Cardiac septum (tissue), 1 donor: ENCODE measurements around the gene TRIM65. TPM values are rescaled to one million over a fixed set of nuclear protein-coding genes. Genes with fewer than 3 reads are reported as not detected.

Source experiments
- DNase-seq: peaks from one replicate; pipeline ENCODE4 v3.0.0-alpha.2; 2020; ENCODE audit warnings: low spot score
- intact Hi-C: fragments of 100-400 bp; cut with DNase I; formaldehyde crosslinking; loops from one replicate; pipeline ENCODE4 v1.14.0; 2022
- total RNA-seq: library from RNA; stranded (reverse); fragmentation: NEBNext Ultra II Directional; extraction: Animal tissue kit (Norgen Biotek cat#: 25700); gene quantifications from one replicate; pipeline ENCODE4 v1.2.1, GENCODE V29; 2021
- donor health status: DM: no; HTN: no; CAD: no.

The TRIM65 gene
- total RNA-seq, 1 donor from 2014 or later, result 12.1 TPM

- no peak for DNase-seq
- intact Hi-C loops, result no loop called here
These were observed 22.9 kb upstream of the TRIM65 start for GRCh38 chr17:75919611-75920010.

GRCh38 chr17:75917917-75918445 is 21.2 kb upstream of the TRIM65 start:
- DNase-seq, result no peak
- intact Hi-C loops, result no loop called here

GRCh38 chr17:75917141-75917916 is 20.6 kb upstream of the TRIM65 start:
- intact Hi-C loops, result no loop called here

GRCh38 chr17:75915268-75915667 is 18.5 kb upstream of the TRIM65 start:
- DNase-seq, result no peak
- intact Hi-C loops, result no loop called here

More at GRCh38 chr17:75917141-75917916, 20.6 kb upstream of the TRIM65 start:
- no peak for DNase-seq

- DNase-seq, result no peak
- intact Hi-C loops, result no loop called here
These were observed 18.0 kb upstream of the TRIM65 start for GRCh38 chr17:75914643-75915267.

- intact Hi-C loops, result no loop called here
- DNase-seq, result no peak
These were observed 16.9 kb upstream of the TRIM65 start for GRCh38 chr17:75913537-75914210.

GRCh38 chr17:75910699-75911098 is 13.9 kb upstream of the TRIM65 start:
- intact Hi-C loops, result no loop called here
- DNase-seq, result no peak

- intact Hi-C loops, result no loop called here
- no peak for DNase-seq
These were observed 13.1 kb upstream of the TRIM65 start for GRCh38 chr17:75909812-75910274.

GRCh38 chr17:75909051-75909811 is 12.5 kb upstream of the TRIM65 start:
- intact Hi-C loops, result no loop called here
- DNase-seq, result no peak

- intact Hi-C loops, result no loop called here
- DNase-seq, result no peak
These were observed 11.4 kb upstream of the TRIM65 start for GRCh38 chr17:75908201-75908600.

- intact Hi-C loops, result no loop called here
- no peak for DNase-seq
These were observed 9.6 kb upstream of the TRIM65 start for GRCh38 chr17:75906143-75906884.

GRCh38 chr17:75904749-75905521 is 8.2 kb upstream of the TRIM65 start, which contains the start of gene MRPL38:
Gene MRPL38, minus strand, starts transcription at chr17:75904884. Its CDS starts 9 bp downstream, at chr17:75904875.
- intact Hi-C loops, result loop anchor here (2.0 kb wide), 2 partner anchors 36 to 100 kb away; partner anchors contain the start of gene FBF1
- DNase-seq, result peak; percentile 96

GRCh38 chr17:75902406-75902805 is 5.7 kb upstream of the TRIM65 start:
- intact Hi-C loops, result no loop called here
- DNase-seq, result no peak

GRCh38 chr17:75901727-75902126 is 5.0 kb upstream of the TRIM65 start:
- intact Hi-C loops, result no loop called here
- DNase-seq, result no peak

GRCh38 chr17:75900691-75901533 is 4.2 kb upstream of the TRIM65 start:
- no peak for DNase-seq
- intact Hi-C loops, result no loop called here

GRCh38 chr17:75899767-75900468 is 3.2 kb upstream of the TRIM65 start:
- no peak for DNase-seq

GRCh38 chr17:75899353-75899752 is 2.6 kb upstream of the TRIM65 start:
- intact Hi-C loops, result no loop called here
- no peak for DNase-seq

More at GRCh38 chr17:75899767-75900468, 3.2 kb upstream of the TRIM65 start:
- intact Hi-C loops, result no loop called here
